ENCODE measurements around the gene SPATA33.
"Not testable (repeated sequence)": the region's sequence is repeated elsewhere in the genome, so short reads cannot be mapped to it uniquely, and the experiment has no call there.

SPATA33 gene

GRCh38 chr16:89691986-89692569, 34.4 kb downstream of the SPATA33 start:
- Histone ChIP-seq H3K18ac (ENCODE audit: low read depth in 1 of 2, low read length in 2 of 2) (no peak overlapping the region), H3K4me1 (ENCODE audit: control insufficient read depth, insufficient read depth, low read depth, low read length) (peaks cover 29% of the 10 kb centered on the region), H2BK5ac (ENCODE audit: low read depth, low read length, poor library complexity, severe bottlenecking) (no peak overlapping the region), H3K4me2 (ENCODE audit: low read length, poor library complexity, severe bottlenecking) (no peak overlapping the region), H4K8ac (ENCODE audit: low read length) (no peak overlapping the region), H3K79me1 (replicated peaks; ENCODE audit: low read length, poor library complexity, severe bottlenecking) (peaks cover 40% of the 10 kb centered on the region), H3K4ac (ENCODE audit: low read depth in 1 of 2, low read length in 2 of 2) (no peak overlapping the region), H3K23ac (ENCODE audit: low read length in 2 of 2) (no peak overlapping the region), H2AK5ac (ENCODE audit: low read length, severe bottlenecking) (no peak overlapping the region), H3K27me3 (ENCODE audit: control insufficient read depth in 1 of 2, insufficient read depth in 1 of 2, low read length in 2 of 2) (no peaks in the 10 kb centered on the region), H2BK12ac (ENCODE audit: low read length in 2 of 2) (no peak overlapping the region), H3K27ac (ENCODE audit: low read length, poor library complexity, severe bottlenecking) (no peak overlapping the region), H3K14ac (ENCODE audit: low read length in 2 of 2) (no peak overlapping the region), H3K9me3 (ENCODE audit: control insufficient read depth, low read length) (no peaks in the 10 kb centered on the region), H2BK15ac (ENCODE audit: low read depth, poor library complexity, severe bottlenecking) (no peak overlapping the region), H2AFZ (ENCODE audit: low read depth, low read length) (no peak overlapping the region), H3K9ac (ENCODE audit: low read length) (no peak overlapping the region), H3K4me3 (ENCODE audit: insufficient read depth in 1 of 2, low read depth in 1 of 2, low read length in 2 of 2) (no peak overlapping the region), H4K91ac (ENCODE audit: low read length) (no peak overlapping the region), H3K36me3 (ENCODE audit: control insufficient read depth in 1 of 2, insufficient read depth in 2 of 2, low read depth in 1 of 2, low read length in 2 of 2) (peaks cover 57 to 77% of the 10 kb centered on the region in 2 experiments), H2BK120ac (ENCODE audit: low read depth, low read length) (no peak overlapping the region)
- no peak for DNase-seq
- 97% methylated on average over 13 of the region's 13 CpGs for WGBS

GRCh38 chr16:89693289-89693731, 35.7 kb downstream of the SPATA33 start:
- no peak overlapping the region for H3K27ac ChIP-seq (ENCODE audit: low read length, poor library complexity, severe bottlenecking)
- no peak overlapping the region for H3K4me2 ChIP-seq (ENCODE audit: low read length, poor library complexity, severe bottlenecking)
- H3K4ac ChIP-seq (ENCODE audit: low read depth in 1 of 2, low read length in 2 of 2): no peak overlapping the region
- H3K36me3 ChIP-seq (ENCODE audit: control insufficient read depth in 1 of 2, insufficient read depth in 2 of 2, low read depth in 1 of 2, low read length in 2 of 2): peaks cover 59 to 89% of the 10 kb centered on the region in 2 experiments
- WGBS: 94% methylated on average over 11 of the region's 11 CpGs
- no peak overlapping the region for H2BK15ac ChIP-seq (ENCODE audit: low read depth, poor library complexity, severe bottlenecking)
- no peak overlapping the region for H2BK5ac ChIP-seq (ENCODE audit: low read depth, low read length, poor library complexity, severe bottlenecking)
- H3K23ac ChIP-seq (ENCODE audit: low read length in 2 of 2): no peak overlapping the region
- no peak for DNase-seq
- H4K8ac ChIP-seq (ENCODE audit: low read length): no peak overlapping the region
- H3K18ac ChIP-seq (ENCODE audit: low read depth in 1 of 2, low read length in 2 of 2): no peak overlapping the region
- no peak overlapping the region for H2AK5ac ChIP-seq (ENCODE audit: low read length, severe bottlenecking)
- no peak overlapping the region for H2BK12ac ChIP-seq (ENCODE audit: low read length in 2 of 2)
- H2AFZ ChIP-seq (ENCODE audit: low read depth, low read length): no peak overlapping the region
- H3K9me3 ChIP-seq (ENCODE audit: control insufficient read depth, low read length): no peaks in the 10 kb centered on the region
- H3K9ac ChIP-seq (ENCODE audit: low read length): no peak overlapping the region
- no peak overlapping the region for H3K14ac ChIP-seq (ENCODE audit: low read length in 2 of 2)
- H3K4me1 ChIP-seq (ENCODE audit: control insufficient read depth, insufficient read depth, low read depth, low read length): peaks cover 29% of the 10 kb centered on the region
- H3K4me3 ChIP-seq (ENCODE audit: insufficient read depth in 1 of 2, low read depth in 1 of 2, low read length in 2 of 2): no peak overlapping the region
- no peaks in the 10 kb centered on the region for H3K27me3 ChIP-seq (ENCODE audit: control insufficient read depth in 1 of 2, insufficient read depth in 1 of 2, low read length in 2 of 2)
- peaks cover 43% of the 10 kb centered on the region for H3K79me1 ChIP-seq (replicated peaks; ENCODE audit: low read length, poor library complexity, severe bottlenecking)
- H4K91ac ChIP-seq (ENCODE audit: low read length): no peak overlapping the region
- H2BK120ac ChIP-seq (ENCODE audit: low read depth, low read length): no peak overlapping the region

GRCh38 chr16:89693931-89694783, 36.5 kb downstream of the SPATA33 start:
- H3K9me3 ChIP-seq (ENCODE audit: control insufficient read depth, low read length): no peaks in the 10 kb centered on the region
- H2BK12ac ChIP-seq (ENCODE audit: low read length in 2 of 2): no peak overlapping the region
- H3K14ac ChIP-seq (ENCODE audit: low read length in 2 of 2): no peak overlapping the region
- WGBS: 92% methylated on average over 32 of the region's 32 CpGs
- H2BK5ac ChIP-seq (ENCODE audit: low read depth, low read length, poor library complexity, severe bottlenecking): no peak overlapping the region
- H3K9ac ChIP-seq (ENCODE audit: low read length): no peak overlapping the region
- H3K4me3 ChIP-seq (ENCODE audit: insufficient read depth in 1 of 2, low read depth in 1 of 2, low read length in 2 of 2): no peak overlapping the region
- no peak for DNase-seq
- no peak overlapping the region for H3K4ac ChIP-seq (ENCODE audit: low read depth in 1 of 2, low read length in 2 of 2)
- peaks cover 54 to 86% of the 10 kb centered on the region in 2 experiments for H3K36me3 ChIP-seq (ENCODE audit: control insufficient read depth in 1 of 2, insufficient read depth in 2 of 2, low read depth in 1 of 2, low read length in 2 of 2)
- H3K18ac ChIP-seq (ENCODE audit: low read depth in 1 of 2, low read length in 2 of 2): no peak overlapping the region
- H4K8ac ChIP-seq (ENCODE audit: low read length): no peak overlapping the region
- H4K91ac ChIP-seq (ENCODE audit: low read length): no peak overlapping the region
- peaks cover 38% of the 10 kb centered on the region for H3K79me1 ChIP-seq (replicated peaks; ENCODE audit: low read length, poor library complexity, severe bottlenecking)
- H2BK120ac ChIP-seq (ENCODE audit: low read depth, low read length): no peak overlapping the region
- no peak overlapping the region for H2AFZ ChIP-seq (ENCODE audit: low read depth, low read length)
- H3K27ac ChIP-seq (ENCODE audit: low read length, poor library complexity, severe bottlenecking): no peak overlapping the region
- H2BK15ac ChIP-seq (ENCODE audit: low read depth, poor library complexity, severe bottlenecking): no peak overlapping the region
- no peak overlapping the region for H3K23ac ChIP-seq (ENCODE audit: low read length in 2 of 2)
- H2AK5ac ChIP-seq (ENCODE audit: low read length, severe bottlenecking): no peak overlapping the region
- H3K27me3 ChIP-seq (ENCODE audit: control insufficient read depth in 1 of 2, insufficient read depth in 1 of 2, low read length in 2 of 2): no peaks in the 10 kb centered on the region
- peaks cover 26% of the 10 kb centered on the region for H3K4me1 ChIP-seq (ENCODE audit: control insufficient read depth, insufficient read depth, low read depth, low read length)
- no peak overlapping the region for H3K4me2 ChIP-seq (ENCODE audit: low read length, poor library complexity, severe bottlenecking)

GRCh38 chr16:89694784-89695085, 37.1 kb downstream of the SPATA33 start:
- H3K27me3 ChIP-seq (ENCODE audit: control insufficient read depth in 1 of 2, insufficient read depth in 1 of 2, low read length in 2 of 2); H4K8ac ChIP-seq (ENCODE audit: low read length); H3K4me2 ChIP-seq (ENCODE audit: low read length, poor library complexity, severe bottlenecking); H4K91ac ChIP-seq (ENCODE audit: low read length); H2AK5ac ChIP-seq (ENCODE audit: low read length, severe bottlenecking); H3K27ac ChIP-seq (ENCODE audit: low read length, poor library complexity, severe bottlenecking); H3K14ac ChIP-seq (ENCODE audit: low read length in 2 of 2); H2BK12ac ChIP-seq (ENCODE audit: low read length in 2 of 2); H3K23ac ChIP-seq (ENCODE audit: low read length in 2 of 2); H3K4me3 ChIP-seq (ENCODE audit: insufficient read depth in 1 of 2, low read depth in 1 of 2, low read length in 2 of 2); H3K4ac ChIP-seq (ENCODE audit: low read depth in 1 of 2, low read length in 2 of 2); H3K9me3 ChIP-seq (ENCODE audit: control insufficient read depth, low read length); H2BK15ac ChIP-seq (ENCODE audit: low read depth, poor library complexity, severe bottlenecking); H2BK5ac ChIP-seq (ENCODE audit: low read depth, low read length, poor library complexity, severe bottlenecking); H2AFZ ChIP-seq (ENCODE audit: low read depth, low read length); H3K9ac ChIP-seq (ENCODE audit: low read length); H2BK120ac ChIP-seq (ENCODE audit: low read depth, low read length); H3K18ac ChIP-seq (ENCODE audit: low read depth in 1 of 2, low read length in 2 of 2); DNase-seq: not testable (repeated sequence)
- H3K36me3 ChIP-seq (ENCODE audit: control insufficient read depth in 1 of 2, insufficient read depth in 2 of 2, low read depth in 1 of 2, low read length in 2 of 2): peaks cover 51 to 80% of the 10 kb centered on the region in 2 experiments
- H3K79me1 ChIP-seq (replicated peaks; ENCODE audit: low read length, poor library complexity, severe bottlenecking): peaks cover 36% of the 10 kb centered on the region
- whole genome bisulfite sequencing: 93% methylated on average over 23 of the region's 23 CpGs
- H3K4me1 ChIP-seq (ENCODE audit: control insufficient read depth, insufficient read depth, low read depth, low read length): peaks cover 28% of the 10 kb centered on the region

All from mesenchymal stem cell (in vitro differentiated cells and primary cell).